NOMO-1 (cell line): ENCODE data around the gene FAM20C.

ENCODE experiments used
- DNase-seq, 2 experiments: peaks; one replicate each; lab custom pipeline; 2025; ENCODE audit not compliant: unreplicated experiment in 2 of 2; lab: John Stamatoyannopoulos, UW

The FAM20C gene

DNA sequence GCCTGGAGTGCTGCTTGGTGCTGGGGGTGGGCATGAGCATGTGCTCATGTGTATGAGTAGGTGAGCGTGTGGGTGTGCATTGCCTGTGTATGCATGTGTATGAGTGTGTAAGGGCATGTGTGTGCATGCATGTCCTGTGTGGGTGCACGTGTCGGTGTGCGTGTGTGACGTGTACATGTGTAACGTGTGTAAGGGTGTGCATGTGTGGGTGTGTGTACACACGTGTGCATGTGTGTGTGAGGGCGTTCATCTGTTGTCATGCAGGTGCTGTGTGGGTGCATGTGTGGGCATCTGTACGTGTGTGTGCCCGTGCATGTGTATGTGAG, 30.3 kb downstream of the FAM20C start:
- no peak for DNase-seq

DNA sequence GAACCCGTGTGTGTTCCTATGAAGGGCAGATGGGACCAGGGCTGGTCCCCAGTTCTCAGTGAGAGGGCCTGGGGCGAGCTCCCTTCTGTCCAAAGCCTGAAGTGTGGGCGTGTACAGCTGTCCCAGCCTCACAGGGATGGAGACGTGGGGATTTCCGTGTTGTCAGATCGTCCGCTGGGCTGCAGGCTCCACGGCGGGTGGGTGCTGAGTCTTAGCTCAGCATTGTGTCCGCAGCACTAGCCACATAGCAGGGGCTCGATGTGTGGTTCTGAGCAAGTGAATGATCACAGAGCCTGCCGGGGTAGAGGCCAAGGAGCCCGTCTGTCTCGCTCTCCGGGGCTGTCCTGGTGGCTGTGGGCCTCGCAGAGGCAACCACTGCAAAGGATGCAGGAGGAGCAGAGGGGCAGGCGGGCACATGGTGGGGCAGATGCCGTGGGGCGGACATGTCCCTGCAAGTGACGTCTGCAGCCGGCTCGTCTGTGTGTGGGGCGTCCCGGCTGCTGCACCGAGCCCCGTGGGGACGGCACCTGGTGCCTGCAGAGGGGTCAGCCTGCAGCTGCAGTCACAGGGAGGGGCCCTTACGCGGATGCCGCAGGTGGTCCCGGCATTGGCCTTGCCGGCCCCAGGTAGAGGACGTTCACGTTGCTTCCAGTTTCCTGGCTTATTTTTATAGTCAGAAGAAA, 30.9 kb downstream of the FAM20C start:
- DNase-seq: no peak

DNA sequence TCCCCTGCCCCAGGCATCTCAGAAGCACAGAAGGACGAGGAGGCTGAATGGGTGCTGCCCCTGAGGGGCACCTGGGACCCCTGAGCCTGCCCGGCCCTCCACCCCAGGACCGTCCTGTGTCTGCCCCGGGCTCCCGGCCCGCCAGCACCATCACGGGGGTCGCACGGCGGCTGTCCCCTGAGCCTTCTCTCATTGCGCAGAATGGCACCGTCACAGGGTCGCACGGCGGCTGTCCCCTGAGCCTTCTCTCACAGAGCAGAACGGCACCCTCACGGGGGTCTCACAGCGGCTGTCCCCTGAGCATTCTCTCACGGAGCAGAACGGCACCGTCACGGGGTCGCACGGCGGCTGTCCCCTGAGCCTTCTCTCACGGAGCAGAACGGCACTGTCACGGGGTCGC, 31.5 kb downstream of the FAM20C start:
- no peak for DNase-seq

DNA sequence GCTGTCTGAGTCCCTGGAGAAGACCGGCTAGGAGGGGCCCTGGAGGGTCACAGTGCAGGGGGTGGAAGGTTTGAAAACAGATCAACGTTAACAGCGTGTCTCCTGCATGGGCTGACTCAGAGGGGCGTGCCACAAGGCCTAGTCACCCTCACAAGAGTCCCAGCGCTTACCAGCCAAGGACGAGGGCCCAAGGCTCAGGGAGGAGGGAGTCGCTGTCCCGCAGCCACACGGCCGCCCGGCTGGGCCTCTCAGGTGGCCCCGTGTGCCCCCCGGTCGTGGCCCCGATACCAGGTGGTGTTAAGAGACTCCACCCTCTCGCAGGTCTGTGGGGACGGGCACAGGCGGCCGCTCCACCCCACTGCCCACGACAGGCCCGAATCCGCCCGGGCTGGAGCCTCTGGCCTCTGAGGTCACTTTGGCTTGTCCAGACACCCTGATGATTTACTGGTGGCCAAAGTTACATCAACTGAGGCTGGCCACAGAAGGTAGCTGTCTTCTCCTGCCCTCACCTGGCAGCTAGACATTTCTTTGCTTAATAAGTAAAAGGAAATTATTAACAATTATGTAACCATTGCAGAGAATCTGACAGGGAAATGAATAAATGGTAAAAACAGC, 34.0 kb downstream of the FAM20C start:
- DNase-seq: no peak

DNA sequence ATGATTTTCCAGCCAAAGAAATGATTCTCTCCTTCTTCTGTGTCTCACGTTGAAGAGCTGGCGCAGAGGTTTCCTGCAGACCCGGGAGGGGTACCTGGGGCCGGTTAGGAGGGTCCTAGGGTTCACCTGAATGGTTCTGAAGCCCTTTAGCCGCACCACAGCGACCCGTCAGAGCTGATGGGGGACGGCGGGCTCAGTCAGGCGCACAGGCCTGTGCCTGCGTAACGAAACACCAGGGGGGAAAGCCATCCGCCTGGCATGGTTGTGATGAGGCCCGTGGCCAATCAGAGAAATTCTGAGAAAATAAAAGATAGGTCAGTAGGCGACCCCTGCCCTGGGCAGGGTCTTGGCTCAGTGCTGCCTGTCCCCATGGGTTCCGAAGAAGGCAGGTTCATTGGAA, 35.6 kb downstream of the FAM20C start:
- DNase-seq: no peak

DNA sequence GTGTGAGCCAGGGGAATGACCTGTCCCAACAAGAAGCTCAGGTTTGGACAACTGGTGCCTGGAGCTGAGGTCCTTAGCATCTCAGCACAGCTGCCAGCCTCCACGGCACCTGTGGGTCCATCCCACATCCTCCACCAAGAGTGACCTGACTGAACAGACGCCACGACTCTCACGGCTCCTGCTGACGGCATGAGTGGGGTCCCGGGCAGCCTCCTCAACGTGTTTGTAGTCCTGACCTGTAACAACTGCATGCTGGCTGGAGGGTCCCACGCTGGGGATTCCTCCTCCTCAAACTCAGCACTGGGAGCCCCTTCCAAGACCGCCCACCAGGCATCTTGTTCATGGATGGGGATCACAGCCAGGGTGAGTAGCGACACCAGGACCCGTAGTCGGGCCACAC, 36.2 kb downstream of the FAM20C start:
- DNase-seq: no peak

DNA sequence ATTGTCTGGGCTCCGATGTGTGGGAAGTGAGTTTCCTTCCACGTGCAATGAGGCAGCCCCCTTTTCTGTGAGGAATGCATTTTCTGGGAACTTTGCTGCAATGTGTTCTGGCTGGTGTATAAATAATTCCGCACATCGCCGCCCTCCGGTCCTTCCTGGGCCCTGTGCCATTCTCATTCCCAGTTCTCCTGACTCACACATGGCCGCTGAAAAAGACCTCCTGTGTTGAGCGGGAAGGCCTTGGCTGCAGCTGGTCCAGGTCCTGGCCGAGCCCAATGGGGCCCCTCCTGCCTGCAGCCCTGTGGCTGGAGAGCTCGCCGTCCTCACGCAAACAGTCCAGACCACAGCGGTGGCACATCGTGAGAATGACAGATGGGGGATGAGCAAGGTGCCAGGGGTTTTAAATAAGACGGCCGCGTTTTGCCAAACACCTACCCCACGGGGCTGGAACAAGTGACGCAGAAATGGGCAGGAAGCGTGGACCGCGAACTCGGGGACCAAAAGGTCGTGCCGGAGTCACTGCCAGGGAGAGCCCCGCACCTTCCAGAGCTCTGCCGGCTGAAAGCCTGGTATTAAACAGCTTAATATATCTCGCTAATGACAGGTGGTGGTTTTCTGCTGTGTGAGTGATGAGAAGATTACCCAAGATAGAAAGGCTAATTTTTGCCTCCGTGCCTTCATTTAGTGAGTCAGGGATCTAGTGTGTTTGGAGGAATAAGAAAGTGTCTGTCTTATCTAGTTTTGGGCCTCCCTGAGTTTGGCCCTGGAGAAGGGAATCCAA, 37.0 kb downstream of the FAM20C start:
- no peak for DNase-seq

DNA sequence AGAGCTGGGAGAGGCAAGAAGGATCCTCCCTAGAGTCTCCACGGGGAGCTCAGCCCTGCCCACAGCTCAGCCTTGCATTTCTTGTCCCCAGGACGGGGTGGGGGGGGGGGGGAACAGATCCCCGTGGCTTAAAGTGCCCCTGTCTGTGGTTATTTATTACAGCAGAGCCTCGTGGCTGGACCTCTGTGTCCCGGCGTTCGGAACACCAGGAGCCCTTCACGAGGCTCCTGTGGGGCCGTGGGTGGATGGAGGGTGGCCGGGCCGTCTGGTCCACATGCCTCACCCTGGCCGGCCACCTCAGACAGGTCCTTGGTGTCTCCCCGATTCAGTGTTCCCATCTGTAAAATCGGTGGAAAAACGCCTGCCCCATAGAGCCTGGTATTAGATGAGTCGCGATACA, 37.9 kb downstream of the FAM20C start:
- no peak for DNase-seq

DNA sequence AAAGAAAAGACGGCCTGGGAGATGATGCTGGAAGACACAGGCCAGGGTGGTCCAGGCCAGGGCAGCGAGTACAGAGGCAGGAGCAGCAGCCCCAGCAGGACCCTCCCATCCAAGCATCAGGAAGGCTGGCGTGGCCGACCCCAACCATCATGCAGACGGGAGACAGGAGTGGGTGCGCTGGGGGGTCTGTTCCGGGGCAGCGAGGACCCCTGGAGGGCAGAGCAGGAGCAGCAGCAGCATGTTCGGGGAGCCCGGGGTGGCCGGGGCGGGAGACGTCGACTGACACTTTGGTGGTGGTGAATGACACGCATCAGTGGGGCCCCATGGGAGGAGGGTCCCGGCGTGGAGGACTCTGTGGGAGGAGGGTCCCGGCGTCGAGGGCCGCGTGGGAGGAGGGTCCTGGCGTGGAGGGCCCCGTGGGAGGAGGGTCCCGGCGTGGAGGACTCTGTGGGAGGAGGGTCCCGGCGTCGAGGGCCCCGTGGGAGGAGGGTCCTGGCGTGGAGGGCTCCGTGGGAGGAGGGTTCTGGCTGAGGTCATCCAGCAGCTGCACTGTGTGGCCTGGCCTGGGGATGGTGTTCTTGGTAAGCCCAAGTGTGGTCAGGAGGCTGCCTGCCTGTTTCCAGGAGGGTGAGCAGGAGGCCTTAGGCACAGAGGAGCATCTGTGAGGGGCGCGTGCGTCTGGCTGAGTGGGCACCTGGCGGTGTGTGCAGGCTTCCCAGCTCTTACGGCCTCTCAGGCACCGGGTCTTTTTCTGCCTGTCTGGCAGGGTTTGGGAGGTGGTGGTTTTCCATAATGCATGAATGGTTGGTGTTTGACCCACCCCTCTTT, 38.9 kb downstream of the FAM20C start:
- DNase-seq: no peak

DNA sequence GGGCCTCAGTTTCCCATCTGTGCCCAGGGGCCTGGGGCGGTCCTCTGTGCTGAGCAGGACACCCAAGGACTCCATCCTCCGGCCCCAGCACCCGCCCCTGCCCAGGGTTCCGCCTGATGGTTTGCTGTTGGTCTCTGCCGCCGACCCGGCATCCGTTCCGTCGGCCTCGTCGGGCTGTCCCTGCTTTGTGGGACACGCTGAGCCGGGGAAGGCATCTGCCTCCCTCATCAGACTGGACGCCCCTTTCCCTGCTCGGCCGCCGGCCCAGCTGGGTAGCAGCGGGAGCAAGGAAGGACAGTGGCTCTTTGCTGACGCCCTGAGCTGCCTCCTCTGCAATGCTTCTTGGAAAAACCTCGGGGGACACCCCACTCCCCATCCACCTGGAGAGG, 39.5 kb downstream of the FAM20C start:
- DNase-seq: no peak

DNA sequence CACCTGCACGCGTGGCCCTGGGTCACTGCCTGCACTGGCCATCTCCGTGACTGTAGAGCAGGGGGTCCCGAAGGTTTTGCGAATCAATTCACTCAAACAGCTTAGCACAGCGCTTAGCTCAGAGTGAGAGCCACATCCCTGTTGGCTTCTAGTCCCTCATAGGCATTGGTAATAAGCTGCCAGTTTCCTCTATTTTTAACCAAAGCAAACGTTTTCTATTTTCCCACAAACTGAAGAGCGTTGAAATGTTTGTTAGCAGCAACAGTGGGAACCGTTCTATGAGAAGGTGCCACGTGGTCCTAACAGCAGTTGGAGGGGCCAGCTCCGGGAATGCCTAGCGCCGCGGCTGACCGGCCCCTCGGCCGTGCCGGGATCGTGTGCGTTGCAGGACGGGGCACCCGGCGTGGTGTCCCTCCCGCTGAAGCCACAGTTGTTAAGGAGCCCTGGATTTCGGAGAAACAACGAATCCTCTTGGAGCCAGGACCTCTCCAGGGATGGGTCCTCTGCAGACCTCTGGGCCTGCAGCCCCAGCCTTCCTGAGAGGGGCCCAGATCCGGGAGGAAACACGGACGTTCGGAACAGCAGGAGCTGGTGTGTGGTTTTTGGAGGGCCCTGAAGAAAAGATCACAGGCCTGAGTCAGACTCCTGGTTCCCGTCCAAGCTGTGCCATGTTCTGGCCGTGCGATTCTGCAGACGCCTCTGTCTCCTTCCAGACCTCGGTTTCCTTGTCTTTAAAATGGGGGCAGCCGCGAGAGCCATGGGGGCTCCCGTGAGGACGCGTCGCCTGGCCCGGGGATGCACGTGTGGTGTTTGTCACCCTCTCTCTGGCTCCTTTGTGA, 40.3 kb downstream of the FAM20C start:
- no peak for DNase-seq

DNA sequence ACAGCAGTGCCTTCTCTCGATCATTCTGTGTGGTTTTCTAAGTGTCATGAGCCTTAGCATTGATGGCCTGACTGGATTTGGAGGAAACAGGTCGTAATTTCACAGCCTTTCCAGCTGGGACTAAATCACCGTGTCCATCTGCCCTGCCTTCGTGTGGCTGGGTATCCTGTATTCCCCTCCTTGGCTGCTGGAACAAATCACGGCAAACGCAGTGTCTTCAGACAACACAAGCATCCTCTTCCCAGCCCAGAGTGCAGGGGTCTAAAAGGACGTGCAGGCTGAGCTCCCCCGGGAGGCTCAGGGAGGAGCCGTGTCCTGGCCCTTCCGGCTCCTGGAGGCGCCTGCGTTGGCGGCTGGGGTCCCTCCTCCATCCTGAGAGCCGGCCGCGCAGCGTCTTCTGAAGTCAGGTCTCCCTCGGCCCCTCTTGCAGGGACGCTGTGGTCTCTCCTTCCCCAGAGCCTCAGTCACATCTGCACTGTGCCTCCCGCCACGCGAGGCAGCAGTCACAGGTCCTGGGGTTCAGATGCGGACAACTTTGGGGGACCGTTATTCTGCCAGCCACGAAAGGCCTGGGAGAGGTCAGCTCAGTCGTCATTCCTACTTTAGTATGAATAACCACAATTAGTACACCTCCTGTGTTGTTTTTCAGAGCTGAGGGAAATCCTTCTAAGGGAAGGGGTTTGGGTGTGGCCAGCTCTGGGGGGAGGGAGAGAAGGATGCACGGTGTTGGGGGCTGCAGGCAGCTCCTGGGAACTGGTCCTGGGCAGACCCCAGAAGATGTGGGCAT, 41.1 kb downstream of the FAM20C start:
- no peak for DNase-seq

DNA sequence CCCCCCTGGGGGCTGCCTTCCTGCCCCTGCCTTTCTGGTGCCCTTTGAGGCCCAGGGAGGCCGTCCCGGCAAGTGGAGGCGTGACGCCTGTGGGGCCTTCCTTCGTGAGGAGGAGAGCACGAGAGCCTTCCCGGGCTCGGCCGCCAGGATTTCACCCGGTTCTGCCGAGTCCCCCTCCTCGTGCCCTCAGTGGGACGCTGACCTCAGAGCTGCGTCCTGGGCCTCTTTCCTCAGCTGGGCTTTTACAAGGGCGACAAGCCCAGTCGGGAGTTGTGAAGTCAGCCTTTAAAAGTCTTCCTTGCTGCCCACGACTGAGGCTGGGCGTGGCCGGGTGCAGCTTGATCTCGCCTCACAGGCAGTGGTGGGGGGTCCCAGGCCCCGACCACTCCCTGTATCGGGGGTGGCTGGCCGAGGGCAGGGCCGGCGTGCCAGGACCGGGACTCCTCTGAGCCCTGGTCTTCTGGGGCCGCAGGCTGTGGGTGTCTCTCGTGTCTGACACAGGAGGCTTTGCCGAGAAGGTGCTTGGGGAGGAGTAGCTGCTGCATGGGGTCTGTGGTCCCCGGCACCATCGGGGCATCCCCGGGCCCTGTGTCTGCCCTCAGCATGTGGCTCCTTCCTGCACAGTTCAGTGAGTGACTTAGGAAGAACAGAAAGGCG, 41.8 kb downstream of the FAM20C start:
- no peak for DNase-seq

DNA sequence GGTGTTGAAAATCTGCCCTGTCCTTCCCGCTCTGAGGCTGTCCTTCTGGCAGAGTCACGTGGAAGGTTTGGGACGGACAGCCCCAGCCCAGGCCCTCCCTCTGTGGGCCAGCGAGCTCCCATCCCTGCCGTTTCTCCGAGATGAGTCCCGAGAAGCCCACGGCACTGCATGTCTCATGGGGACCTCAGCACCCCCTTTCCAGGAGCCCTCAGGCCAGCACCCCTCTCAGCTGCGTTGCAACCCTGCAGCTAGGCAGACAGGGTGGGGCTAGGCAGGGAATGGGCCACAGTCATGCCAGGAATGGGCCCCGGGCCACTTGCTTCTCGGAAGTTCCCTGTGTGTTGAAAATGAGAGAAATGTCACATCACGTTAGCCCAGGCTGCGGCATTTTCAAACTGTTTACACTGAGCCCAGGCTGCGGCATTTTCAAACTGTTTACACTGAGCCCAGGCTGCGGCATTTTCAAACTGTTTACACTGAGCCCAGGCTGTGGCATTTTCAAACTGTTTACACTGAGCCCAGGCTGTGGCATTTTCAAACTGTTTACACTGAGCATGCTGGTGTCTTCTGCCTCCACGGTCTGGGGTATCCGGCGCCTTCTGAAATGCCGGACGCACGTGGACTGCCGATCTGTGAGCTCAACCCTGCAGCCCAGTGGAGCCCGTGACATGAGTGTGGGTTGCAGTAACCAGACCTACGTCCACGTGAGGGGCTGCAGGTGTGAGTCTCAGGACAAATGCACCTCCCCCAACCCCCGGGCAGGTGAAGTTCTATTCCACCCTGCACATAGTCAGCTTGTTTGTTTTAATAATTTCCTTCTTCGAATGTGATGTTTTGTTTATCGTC, 42.6 kb downstream of the FAM20C start:
- DNase-seq: no peak

DNA sequence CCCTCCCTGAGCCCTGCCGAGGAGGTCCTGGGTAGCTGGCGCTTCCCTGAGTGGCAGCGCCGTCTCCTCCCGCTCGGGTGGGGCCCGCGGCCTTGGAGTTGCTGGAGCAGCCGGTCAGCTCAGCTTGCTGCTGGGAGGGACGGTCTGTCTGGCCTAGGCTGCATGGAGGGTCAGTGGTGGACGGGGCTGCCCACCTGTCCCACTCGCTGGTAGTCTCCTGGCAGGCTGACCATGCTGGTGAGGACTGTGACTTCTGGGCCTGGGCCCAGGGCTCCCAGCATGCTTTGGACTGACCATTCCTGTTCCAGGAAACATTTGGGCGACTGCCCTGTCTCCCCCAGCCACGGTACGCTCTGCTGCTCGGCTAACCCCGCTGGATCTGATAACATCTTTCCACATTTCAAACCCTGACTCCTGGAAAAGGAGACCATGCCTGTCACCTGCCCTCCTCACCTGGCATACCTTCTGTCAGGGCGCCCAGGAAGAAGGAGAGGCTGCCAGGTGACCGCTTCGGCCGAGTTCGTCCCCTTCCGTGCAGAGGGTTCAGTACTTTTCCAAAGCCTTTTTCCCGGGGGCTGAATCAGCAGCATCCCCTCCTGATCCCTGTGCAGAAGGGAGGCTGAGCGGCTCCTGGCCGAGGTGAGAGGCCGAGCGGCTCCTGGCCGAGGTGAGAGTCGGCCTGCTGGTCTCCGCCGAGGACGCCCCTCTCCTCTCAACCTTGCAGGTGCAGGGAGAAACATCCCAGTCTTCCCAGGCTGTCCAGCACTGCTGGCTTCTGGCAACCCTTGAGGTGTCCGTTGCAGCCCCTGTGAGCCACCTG, 43.4 kb downstream of the FAM20C start:
- DNase-seq: no peak

DNA sequence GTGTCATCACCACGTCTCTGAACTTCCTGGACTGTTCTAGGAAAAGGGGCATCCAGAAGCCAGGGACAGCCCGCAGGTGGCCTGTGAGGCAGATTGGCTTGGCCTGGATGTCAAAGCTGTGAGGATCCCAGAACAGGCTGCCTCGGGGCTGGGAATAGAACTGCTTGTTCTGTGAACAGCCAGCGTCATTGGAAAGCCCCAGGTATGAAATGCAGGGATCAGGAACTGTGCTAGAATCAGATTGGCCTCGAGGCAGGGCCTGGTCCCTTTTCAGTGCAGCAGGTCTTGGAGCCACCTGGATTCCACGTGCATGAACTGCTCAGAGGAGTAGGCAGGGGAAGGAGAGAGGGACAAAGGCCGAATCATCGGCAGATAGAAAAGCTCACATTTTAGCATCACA, 44.6 kb downstream of the FAM20C start:
- no peak for DNase-seq

DNA sequence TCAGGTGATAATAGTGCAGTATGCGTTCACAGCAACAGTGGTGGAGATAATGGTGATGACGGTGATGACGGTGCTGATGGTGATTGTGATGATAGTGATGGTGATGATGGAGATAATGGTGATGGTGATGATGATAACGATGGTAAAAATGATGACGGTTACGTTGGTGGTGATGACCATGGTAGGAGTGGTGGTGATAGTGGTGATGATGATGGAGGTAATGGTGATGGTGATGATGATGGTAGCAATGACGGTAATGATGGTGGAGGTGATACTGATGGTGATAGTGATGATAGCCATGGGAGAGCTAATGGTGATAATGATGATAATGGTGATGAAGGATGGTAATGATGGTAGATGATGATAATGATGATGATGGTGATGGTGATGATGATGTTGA, 45.0 kb downstream of the FAM20C start:
- DNase-seq: no peak
